ENCODE data around the gene TEC. TPM values are rescaled to one million over a fixed set of nuclear protein-coding genes. Genes with fewer than 3 reads are reported as not detected.

The TEC gene
- total and polyA plus RNA-seq, 9 of the 15 experiments (the other 6 are each of a cell fraction or from before 2014, with no cell fraction given), result 5.3 to 14.7 (median 8.8) TPM

GRCh38 chr4:48173056-48173991, 96.3 kb downstream of the TEC start (continued):
- TF ChIP-seq CTBP1 (IDR thresholded peaks at IDR 0.05; ENCODE audit: borderline replicate concordance) (0 out of 2 replicates have a peak, but pooled peaks have one; percentile 38), NFE2L1 (tag; IDR thresholded peaks at IDR 0.05; ENCODE audit: borderline replicate concordance, low read depth) (peak; percentile 93), RNF219 (CRISPR knock-in tag; IDR thresholded peaks at IDR 0.05) (no peak), C11orf30 (IDR thresholded peaks at IDR 0.05; ENCODE audit: low read depth) (peak; percentile 92), NFRKB (IDR thresholded peaks at IDR 0.05; ENCODE audit: low read depth) (peak; percentile 36; the same call in 1 of the 2 replicates), JUND (IDR thresholded peaks at IDR 0.05; ENCODE audit: borderline replicate concordance, low read depth, low read length) (peak; percentile 55), JUND (tag; IDR thresholded peaks at IDR 0.05; ENCODE audit: borderline replicate concordance, low read depth, low read length) (peak; percentile 83; the same call in 2 of the 3 replicates), EP400 (IDR thresholded peaks at IDR 0.05) (peak; percentile 13; the same call in 1 of the 2 replicates), MAFF (IDR thresholded peaks at IDR 0.05; ENCODE audit: low read length) (peak; percentile 91), KDM1A (IDR thresholded peaks at IDR 0.05) (no peak), RBM39 (optimal IDR thresholded peaks at IDR 0.05; ENCODE audit: low read depth, low read length) (no peak), CTCF (IDR thresholded peaks at IDR 0.05 in 2 of 3, conservative IDR thresholded peaks at IDR 0.05 in 1 of 3; ENCODE audit: insufficient read depth in 2 of 3, low read depth in 1 of 3, low read length in 3 of 3) (0 out of 6 replicates have a peak, but pooled peaks of 1 of the 3 experiments have one; percentile 1), CHD1 (IDR thresholded peaks at IDR 0.05; ENCODE audit: low read length) (no peak)
- TF ChIP-seq, protein P1, sequence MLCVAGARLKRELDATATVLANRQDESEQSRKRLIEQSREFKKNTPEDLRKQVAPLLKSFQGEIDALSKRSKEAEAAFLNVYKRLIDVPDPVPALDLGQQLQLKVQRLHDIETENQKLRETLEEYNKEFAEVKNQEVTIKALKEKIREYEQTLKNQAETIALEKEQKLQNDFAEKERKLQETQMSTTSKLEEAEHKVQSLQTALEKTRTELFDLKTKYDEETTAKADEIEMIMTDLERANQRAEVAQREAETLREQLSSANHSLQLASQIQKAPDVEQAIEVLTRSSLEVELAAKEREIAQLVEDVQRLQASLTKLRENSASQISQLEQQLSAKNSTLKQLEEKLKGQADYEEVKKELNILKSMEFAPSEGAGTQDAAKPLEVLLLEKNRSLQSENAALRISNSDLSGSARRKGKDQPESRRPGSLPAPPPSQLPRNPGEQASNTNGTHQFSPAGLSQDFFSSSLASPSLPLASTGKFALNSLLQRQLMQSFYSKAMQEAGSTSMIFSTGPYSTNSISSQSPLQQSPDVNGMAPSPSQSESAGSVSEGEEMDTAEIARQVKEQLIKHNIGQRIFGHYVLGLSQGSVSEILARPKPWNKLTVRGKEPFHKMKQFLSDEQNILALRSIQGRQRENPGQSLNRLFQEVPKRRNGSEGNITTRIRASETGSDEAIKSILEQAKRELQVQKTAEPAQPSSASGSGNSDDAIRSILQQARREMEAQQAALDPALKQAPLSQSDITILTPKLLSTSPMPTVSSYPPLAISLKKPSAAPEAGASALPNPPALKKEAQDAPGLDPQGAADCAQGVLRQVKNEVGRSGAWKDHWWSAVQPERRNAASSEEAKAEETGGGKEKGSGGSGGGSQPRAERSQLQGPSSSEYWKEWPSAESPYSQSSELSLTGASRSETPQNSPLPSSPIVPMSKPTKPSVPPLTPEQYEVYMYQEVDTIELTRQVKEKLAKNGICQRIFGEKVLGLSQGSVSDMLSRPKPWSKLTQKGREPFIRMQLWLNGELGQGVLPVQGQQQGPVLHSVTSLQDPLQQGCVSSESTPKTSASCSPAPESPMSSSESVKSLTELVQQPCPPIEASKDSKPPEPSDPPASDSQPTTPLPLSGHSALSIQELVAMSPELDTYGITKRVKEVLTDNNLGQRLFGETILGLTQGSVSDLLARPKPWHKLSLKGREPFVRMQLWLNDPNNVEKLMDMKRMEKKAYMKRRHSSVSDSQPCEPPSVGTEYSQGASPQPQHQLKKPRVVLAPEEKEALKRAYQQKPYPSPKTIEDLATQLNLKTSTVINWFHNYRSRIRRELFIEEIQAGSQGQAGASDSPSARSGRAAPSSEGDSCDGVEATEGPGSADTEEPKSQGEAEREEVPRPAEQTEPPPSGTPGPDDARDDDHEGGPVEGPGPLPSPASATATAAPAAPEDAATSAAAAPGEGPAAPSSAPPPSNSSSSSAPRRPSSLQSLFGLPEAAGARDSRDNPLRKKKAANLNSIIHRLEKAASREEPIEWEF (CRISPR knock-in tag; IDR thresholded peaks at IDR 0.05), result 0 out of 2 replicates have a peak, but pooled peaks have one; percentile 33
- TF ChIP-seq, protein P2, sequence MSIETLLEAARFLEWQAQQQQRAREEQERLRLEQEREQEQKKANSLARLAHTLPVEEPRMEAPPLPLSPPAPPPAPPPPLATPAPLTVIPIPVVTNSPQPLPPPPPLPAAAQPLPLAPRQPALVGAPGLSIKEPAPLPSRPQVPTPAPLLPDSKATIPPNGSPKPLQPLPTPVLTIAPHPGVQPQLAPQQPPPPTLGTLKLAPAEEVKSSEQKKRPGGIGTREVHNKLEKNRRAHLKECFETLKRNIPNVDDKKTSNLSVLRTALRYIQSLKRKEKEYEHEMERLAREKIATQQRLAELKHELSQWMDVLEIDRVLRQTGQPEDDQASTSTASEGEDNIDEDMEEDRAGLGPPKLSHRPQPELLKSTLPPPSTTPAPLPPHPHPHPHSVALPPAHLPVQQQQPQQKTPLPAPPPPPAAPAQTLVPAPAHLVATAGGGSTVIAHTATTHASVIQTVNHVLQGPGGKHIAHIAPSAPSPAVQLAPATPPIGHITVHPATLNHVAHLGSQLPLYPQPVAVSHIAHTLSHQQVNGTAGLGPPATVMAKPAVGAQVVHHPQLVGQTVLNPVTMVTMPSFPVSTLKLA (conservative IDR thresholded peaks at IDR 0.05), result peak; percentile 18 to 37; a peak in 2 of 4 replicates

Measured in K562 (cell line).